HFF-Myc (cell line): ENCODE results near the gene HS2ST1.

Experiments used
- DNase-seq: peaks from one replicate; pipeline ENCODE4 v3.0.0-alpha.2; 2011; ENCODE audit warnings: low read depth; ENCODE audit errors: extremely low read depth
- H3K4me3 ChIP-seq: replicated peaks from 2 replicates; pipeline ENCODE4 v1.5.1; 2011; ENCODE audit warnings: low read depth, mild to moderate bottlenecking, control low read depth, low read length
- TF ChIP-seq, protein P1 (sequence below): IDR thresholded peaks from 2 replicates; pipeline ENCODE4 v1.5.1; 2012; ENCODE audit warnings: mild to moderate bottlenecking, low read depth, low read length, control low read depth; ENCODE audit errors: missing control alignments

HS2ST1 gene

DNA sequence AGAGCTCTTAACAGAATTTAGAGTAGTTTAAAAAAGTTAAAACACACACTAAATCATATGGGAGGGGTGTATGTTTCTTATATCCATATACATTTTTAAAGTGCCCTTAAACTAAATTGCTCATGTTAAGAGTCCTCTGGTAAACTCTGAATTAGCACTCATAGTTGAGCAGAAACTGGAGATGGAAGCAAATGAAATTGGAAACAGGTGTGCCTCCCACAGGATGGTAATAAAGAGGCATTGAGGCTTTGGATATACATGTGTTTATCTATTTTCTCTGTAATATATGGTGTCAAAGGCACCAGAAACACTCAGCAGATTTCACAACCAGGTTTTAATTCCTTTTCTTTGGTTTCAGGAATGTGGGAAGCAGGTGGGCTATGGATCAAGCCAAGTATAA lies 188.6 kb downstream of the HS2ST1 start:
- TF ChIP-seq, protein P1, sequence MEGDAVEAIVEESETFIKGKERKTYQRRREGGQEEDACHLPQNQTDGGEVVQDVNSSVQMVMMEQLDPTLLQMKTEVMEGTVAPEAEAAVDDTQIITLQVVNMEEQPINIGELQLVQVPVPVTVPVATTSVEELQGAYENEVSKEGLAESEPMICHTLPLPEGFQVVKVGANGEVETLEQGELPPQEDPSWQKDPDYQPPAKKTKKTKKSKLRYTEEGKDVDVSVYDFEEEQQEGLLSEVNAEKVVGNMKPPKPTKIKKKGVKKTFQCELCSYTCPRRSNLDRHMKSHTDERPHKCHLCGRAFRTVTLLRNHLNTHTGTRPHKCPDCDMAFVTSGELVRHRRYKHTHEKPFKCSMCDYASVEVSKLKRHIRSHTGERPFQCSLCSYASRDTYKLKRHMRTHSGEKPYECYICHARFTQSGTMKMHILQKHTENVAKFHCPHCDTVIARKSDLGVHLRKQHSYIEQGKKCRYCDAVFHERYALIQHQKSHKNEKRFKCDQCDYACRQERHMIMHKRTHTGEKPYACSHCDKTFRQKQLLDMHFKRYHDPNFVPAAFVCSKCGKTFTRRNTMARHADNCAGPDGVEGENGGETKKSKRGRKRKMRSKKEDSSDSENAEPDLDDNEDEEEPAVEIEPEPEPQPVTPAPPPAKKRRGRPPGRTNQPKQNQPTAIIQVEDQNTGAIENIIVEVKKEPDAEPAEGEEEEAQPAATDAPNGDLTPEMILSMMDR = no peak
- H3K4me3 ChIP-seq = no peak overlapping the region
- DNase-seq = peak; percentile 55

DNA sequence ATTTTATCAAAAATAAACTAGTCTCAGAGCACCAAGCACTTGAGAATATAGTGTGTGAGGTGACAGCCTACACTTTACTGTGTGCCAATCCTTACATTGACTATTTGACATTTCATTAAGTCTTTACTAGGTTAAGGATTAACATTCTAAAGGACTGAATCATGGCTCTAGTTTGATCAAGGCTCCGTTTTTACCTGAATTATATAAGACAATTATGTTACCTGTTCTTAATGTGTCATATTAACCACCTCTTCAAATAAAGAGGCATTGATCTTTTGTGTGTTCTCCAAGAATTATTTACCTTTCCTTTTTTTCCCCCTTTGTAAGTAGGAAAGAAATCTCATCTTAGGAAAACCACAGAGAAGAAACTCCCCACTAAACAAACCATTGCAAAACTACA lies 189.7 kb downstream of the HS2ST1 start:
- no peak overlapping the region for H3K4me3 ChIP-seq
- TF ChIP-seq, protein P1 = no peak
- DNase-seq = no peak

DNA sequence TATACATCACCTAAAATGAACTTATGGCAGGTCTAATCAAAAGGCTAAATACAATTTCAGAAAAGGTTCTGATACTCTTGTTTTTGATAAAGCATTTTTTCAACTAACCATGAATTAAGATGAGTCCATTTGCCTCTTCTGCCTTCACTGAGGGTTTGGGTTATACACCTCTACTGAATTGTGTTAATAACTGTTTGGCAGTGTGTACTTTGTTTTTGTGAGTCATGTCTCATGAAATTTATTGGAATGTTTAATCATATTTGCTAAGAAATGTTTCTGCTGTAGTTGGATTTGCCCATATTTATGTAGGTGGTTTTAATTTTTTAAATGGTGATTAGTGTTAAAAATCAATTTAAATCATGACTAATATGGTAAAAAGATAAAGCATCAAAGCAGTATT lies 190.5 kb downstream of the HS2ST1 start:
- TF ChIP-seq, protein P1 = no peak
- no peak overlapping the region for H3K4me3 ChIP-seq
- DNase-seq = no peak

DNA sequence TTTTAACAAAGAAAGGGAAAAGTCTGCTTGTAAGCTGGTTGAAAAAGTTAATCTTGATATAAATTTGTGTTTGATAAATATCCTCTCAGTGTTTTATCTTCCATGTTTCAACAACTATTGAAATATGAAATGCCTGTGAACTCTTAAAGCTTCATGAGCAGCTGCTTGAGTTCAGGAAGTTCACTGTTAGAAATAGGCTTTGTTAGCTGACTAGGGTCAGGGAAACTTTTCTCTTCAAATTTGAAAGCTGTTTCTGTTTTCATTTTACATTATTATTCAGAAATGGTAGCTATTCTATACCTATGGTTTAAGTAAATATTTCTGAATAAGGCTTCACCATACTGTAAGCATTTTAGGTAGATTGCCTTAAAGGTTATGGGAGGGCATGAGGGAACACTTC lies 191.7 kb downstream of the HS2ST1 start:
- TF ChIP-seq, protein P1 = no peak
- no peak overlapping the region for H3K4me3 ChIP-seq
- DNase-seq = no peak

DNA sequence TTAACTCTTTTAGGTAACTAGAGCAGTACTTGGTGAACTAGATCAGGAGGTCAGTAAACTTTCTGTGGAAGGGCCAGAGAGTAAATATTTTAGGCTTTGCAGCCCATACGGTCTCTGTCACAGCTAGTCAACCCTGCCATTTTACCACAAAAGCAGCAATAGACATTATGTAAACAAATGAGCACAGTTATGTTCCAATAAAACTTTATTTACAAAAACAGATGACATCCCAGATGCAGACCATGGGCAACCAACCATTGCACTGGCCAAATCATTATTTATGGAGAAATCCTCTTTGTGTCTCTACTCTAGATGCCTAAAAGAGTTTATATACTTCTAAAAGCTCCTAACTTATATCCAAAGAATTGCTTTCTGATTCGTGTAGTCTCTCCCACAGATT lies 192.4 kb downstream of the HS2ST1 start:
- TF ChIP-seq, protein P1 = no peak
- no peak overlapping the region for H3K4me3 ChIP-seq
- no peak for DNase-seq

DNA sequence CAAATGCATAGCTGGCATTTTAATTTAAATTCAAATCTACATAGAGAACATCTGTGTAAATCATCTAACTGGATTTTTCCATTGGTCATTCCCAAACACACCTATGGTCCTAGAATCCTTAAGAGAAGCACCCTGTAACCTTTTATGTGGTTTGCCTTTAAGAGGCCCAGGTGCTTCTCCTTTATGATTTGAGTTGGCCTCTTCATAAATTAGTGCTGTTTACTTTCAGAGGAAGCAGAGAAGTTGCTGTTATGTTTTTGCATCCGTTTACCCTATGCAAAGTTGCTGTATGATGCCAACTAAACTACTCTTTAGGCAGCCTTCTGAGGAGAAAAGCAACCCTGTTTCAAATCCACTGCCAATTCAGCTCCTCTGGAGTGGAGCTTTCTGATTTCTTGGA lies 193.8 kb downstream of the HS2ST1 start:
- H3K4me3 ChIP-seq = no peak overlapping the region
- TF ChIP-seq, protein P1 = no peak
- DNase-seq = no peak

DNA sequence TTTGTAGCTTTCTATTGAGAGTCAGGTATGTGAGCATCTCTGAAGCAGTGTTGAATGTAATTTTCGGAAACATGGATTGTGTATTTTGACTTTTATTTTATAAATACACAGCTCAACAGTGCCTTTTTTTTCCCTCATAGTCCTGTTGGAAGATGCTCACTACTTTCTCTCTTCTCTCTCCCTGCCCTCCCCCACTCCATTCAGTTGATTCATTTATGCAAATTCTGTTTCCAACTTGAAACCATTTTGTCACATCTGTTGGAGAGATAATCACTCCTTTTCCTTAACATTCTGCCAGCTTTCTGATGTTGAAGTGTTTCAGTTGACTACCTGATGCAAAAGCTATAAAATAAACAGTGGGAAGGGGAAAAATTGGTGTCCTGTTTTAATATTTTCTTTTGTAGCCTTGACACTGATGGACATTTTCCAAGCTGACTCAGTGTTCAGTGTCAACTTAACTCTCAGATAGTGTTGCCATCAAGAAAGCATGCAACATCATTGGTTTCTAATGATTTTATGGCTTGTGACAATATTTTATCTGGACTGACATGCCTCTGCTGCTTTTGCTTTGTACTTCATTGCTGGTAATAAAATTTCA lies 194.5 kb downstream of the HS2ST1 start:
- H3K4me3 ChIP-seq = no peak overlapping the region
- TF ChIP-seq, protein P1 = no peak
- DNase-seq = no peak
